HG03175 (cell line): ENCODE data around the gene UNC5C.

Experiments used
- ATAC-seq: cut with Tn5 transposase; IDR thresholded peaks from one replicate; pipeline ENCODE4 v1.9.1; 2021; ENCODE audit warnings: mild to moderate bottlenecking, moderate library complexity; ENCODE audit not compliant: unreplicated experiment

The UNC5C gene

GRCh38 chr4:95409750-95410149, 139.0 kb downstream of the UNC5C start:
- no peak for ATAC-seq

- ATAC-seq = no peak
Observed at GRCh38 chr4:95409127-95409526, 139.6 kb downstream of the UNC5C start.

- ATAC-seq = no peak
Observed at GRCh38 chr4:95402299-95402698, 146.5 kb downstream of the UNC5C start.

GRCh38 chr4:95398217-95398616, 150.6 kb downstream of the UNC5C start:
- no peak for ATAC-seq

GRCh38 chr4:95394752-95395306, 153.9 kb downstream of the UNC5C start:
- ATAC-seq = no peak

- ATAC-seq = no peak
Observed at GRCh38 chr4:95393821-95394220, 155.0 kb downstream of the UNC5C start.

- no peak for ATAC-seq
Observed at GRCh38 chr4:95388911-95389310, 159.9 kb downstream of the UNC5C start.

- no peak for ATAC-seq
Observed at GRCh38 chr4:95387719-95388118, 161.1 kb downstream of the UNC5C start.

- ATAC-seq = no peak
Observed at GRCh38 chr4:95386410-95386809, 162.4 kb downstream of the UNC5C start.

- ATAC-seq = no peak
Observed at GRCh38 chr4:95381843-95382580, 166.8 kb downstream of the UNC5C start.

GRCh38 chr4:95379633-95380032, 169.1 kb downstream of the UNC5C start:
- ATAC-seq = no peak

GRCh38 chr4:95377366-95377900, 171.3 kb downstream of the UNC5C start:
- no peak for ATAC-seq

GRCh38 chr4:95371476-95372224, 177.1 kb downstream of the UNC5C start:
- ATAC-seq = no peak

GRCh38 chr4:95367824-95368223, 180.9 kb downstream of the UNC5C start:
- no peak for ATAC-seq

GRCh38 chr4:95363966-95364365, 184.8 kb downstream of the UNC5C start:
- ATAC-seq = no peak

GRCh38 chr4:95363559-95363925, 185.2 kb downstream of the UNC5C start:
- ATAC-seq = no peak

GRCh38 chr4:95362906-95363558, 185.7 kb downstream of the UNC5C start:
- no peak for ATAC-seq

GRCh38 chr4:95362066-95362465, 186.7 kb downstream of the UNC5C start:
- no peak for ATAC-seq

- ATAC-seq = no peak
Observed at GRCh38 chr4:95361696-95361965, 187.1 kb downstream of the UNC5C start.

GRCh38 chr4:95360906-95361695, 187.7 kb downstream of the UNC5C start:
- ATAC-seq = no peak
